Measurements from ENCODE around the gene DPH3. TPM values are rescaled to one million over a fixed set of nuclear protein-coding genes. Genes with fewer than 3 reads are reported as not detected.

The DPH3 gene
- total and polyA plus RNA-seq, 2 donors (not counting 3 experiments of a cell fraction or from before 2014, with no cell fraction given): 7.7 to 28.7 TPM

- ChIA-PET POLR2A (no interaction called here), CTCF (interaction anchor here (1.7 to 5.9 kb wide), 4 partner anchors 23 to 287 kb away, joined by 5 to 70 read pairs (median 38); no protein-coding TSS in a partner anchor)
- FAIRE-seq (no peak), DNase-seq (ENCODE audit: low read depth, low spot score) (no peak)
- peaks cover 23% of the 10 kb centered on the region for H3K4me1 ChIP-seq (ENCODE audit: control insufficient read depth, extremely low read depth, insufficient read depth, low read length)
- TF ChIP-seq POLR2A (IDR thresholded peaks at IDR 0.05; ENCODE audit: low read depth, low read length) (no peak), MYC (IDR thresholded peaks at IDR 0.05; ENCODE audit: low read depth, low read length) (no peak), JUN (IDR thresholded peaks at IDR 0.05; ENCODE audit: borderline replicate concordance, insufficient read depth, insufficient read length, low read depth) (no peak), MAX (IDR thresholded peaks at IDR 0.05; ENCODE audit: insufficient read depth, insufficient read length) (no peak), EZH2 (IDR thresholded peaks at IDR 0.05; ENCODE audit: borderline replicate concordance, low read depth, low read length, severe bottlenecking) (no peak), FOS (IDR thresholded peaks at IDR 0.05; ENCODE audit: borderline replicate concordance, insufficient read depth, low read length) (no peak), CTCF (IDR thresholded peaks at IDR 0.05; ENCODE audit: extremely low read depth in 1 of 2, insufficient read depth in 1 of 2, low read depth in 1 of 2, low read length in 2 of 2) (no peak), POLR2AphosphoS5 (IDR thresholded peaks at IDR 0.05; ENCODE audit: insufficient read depth, low read depth, low read length) (no peak), GATA2 (IDR thresholded peaks at IDR 0.05; ENCODE audit: insufficient read depth, insufficient read length, low read depth, low read length) (no peak)
- H4K20me1 ChIP-seq (replicated peaks; ENCODE audit: control insufficient read depth, extremely low read depth, insufficient read depth, low read length): no peaks in the 10 kb centered on the region
- no peak overlapping the region for H3K4me2 ChIP-seq (ENCODE audit: insufficient read depth, low read length)
- no peak overlapping the region for H3K4me3 ChIP-seq (replicated peaks in 1 of 3; ENCODE audit: insufficient read depth in 1 of 3, low read depth in 1 of 3, low read length in 3 of 3)
- intact Hi-C loops (cut with micrococcal nuclease): no loop called here
- dilution Hi-C loops (cut with MboI; ENCODE audit: extremely low pct_ligation_motif_present, low sequenced_read_pairs): no loop called here
- no TSS peak for BruUV-seq (replicated peaks)
- H3K36me3 ChIP-seq (ENCODE audit: control insufficient read depth in 2 of 2, extremely low read depth in 1 of 2, insufficient read depth in 2 of 2, low read length in 2 of 2): peaks cover 0 to 5% of the 10 kb centered on the region in 2 experiments
- peaks cover 47% of the 10 kb centered on the region for H3K79me2 ChIP-seq (ENCODE audit: control insufficient read depth, insufficient read depth, low read length)
- H3K9me1 ChIP-seq (replicated peaks; ENCODE audit: control insufficient read depth, extremely low read depth, insufficient read depth, low read length): no peaks in the 10 kb centered on the region
- H2AFZ ChIP-seq (ENCODE audit: low read depth, low read length): no peak overlapping the region
- no peak overlapping the region for H3K9ac ChIP-seq (replicated peaks; ENCODE audit: extremely low read depth, insufficient read depth, low read length)
- no peak overlapping the region for H3K27ac ChIP-seq (ENCODE audit: insufficient read depth, low read depth, low read length)
- no peaks in the 10 kb centered on the region for H3K9me3 ChIP-seq (replicated peaks; ENCODE audit: control insufficient read depth, insufficient read depth, low read length)
- H3K27me3 ChIP-seq (ENCODE audit: control insufficient read depth in 2 of 2, insufficient read depth in 2 of 2, low read length in 2 of 2): no peaks in the 10 kb centered on the region
Measured at GRCh38 chr3:16266714-16267113, 2.0 kb upstream of the DPH3 start.
